T-helper 22 cell (primary cell): Measurements from ENCODE around the gene IFT81.
"Not testable (repeated sequence)": the region's sequence is repeated elsewhere in the genome, so short reads cannot be mapped to it uniquely, and the experiment has no call there.

Source experiments
- DNase-seq: peaks from one replicate; pipeline ENCODE4 v3.0.0-alpha.2; 2020; ENCODE audit warnings: low read depth

The IFT81 gene

GRCh38 chr12:110203546-110203945, 79.4 kb downstream of the IFT81 start:
- DNase-seq: no peak

GRCh38 chr12:110205931-110206330, 81.8 kb downstream of the IFT81 start:
- no peak for DNase-seq

- not testable (repeated sequence) for DNase-seq
Observed at GRCh38 chr12:110211639-110212536, 87.7 kb downstream of the IFT81 start.

- DNase-seq: no peak
Observed at GRCh38 chr12:110217996-110218674, 94.0 kb downstream of the IFT81 start.

GRCh38 chr12:110222027-110222426, 97.9 kb downstream of the IFT81 start:
- DNase-seq: no peak

GRCh38 chr12:110222433-110222832, 98.3 kb downstream of the IFT81 start:
- DNase-seq: no peak

GRCh38 chr12:110223777-110224378, 99.7 kb downstream of the IFT81 start:
- no peak for DNase-seq

GRCh38 chr12:110224379-110225304, 100.5 kb downstream of the IFT81 start:
- DNase-seq: no peak

GRCh38 chr12:110227138-110227537, 103.0 kb downstream of the IFT81 start:
- DNase-seq: no peak

GRCh38 chr12:110228348-110228747, 104.2 kb downstream of the IFT81 start:
- DNase-seq: not testable (repeated sequence)

GRCh38 chr12:110228756-110229155, 104.6 kb downstream of the IFT81 start:
- DNase-seq: no peak

- no peak for DNase-seq
Observed at GRCh38 chr12:110229409-110229808, 105.3 kb downstream of the IFT81 start.

- DNase-seq: no peak
Observed at GRCh38 chr12:110230655-110231054, 106.5 kb downstream of the IFT81 start.

- DNase-seq: no peak
Observed at GRCh38 chr12:110233212-110233903, 109.2 kb downstream of the IFT81 start.

- DNase-seq: no peak
Observed at GRCh38 chr12:110234331-110234751, 110.2 kb downstream of the IFT81 start.

GRCh38 chr12:110234755-110235154, 110.6 kb downstream of the IFT81 start:
- DNase-seq: no peak

GRCh38 chr12:110235383-110235782, 111.2 kb downstream of the IFT81 start:
- no peak for DNase-seq

GRCh38 chr12:110243227-110243626, 119.1 kb downstream of the IFT81 start:
- DNase-seq: no peak

- no peak for DNase-seq
Observed at GRCh38 chr12:110244372-110244771, 120.2 kb downstream of the IFT81 start.

- DNase-seq: no peak
Observed at GRCh38 chr12:110244829-110245228, 120.7 kb downstream of the IFT81 start.

GRCh38 chr12:110245369-110245772, 121.2 kb downstream of the IFT81 start:
- peak; percentile 1 for DNase-seq
